ENCODE measurements around the gene NOS3.
"Not testable (repeated sequence)": the region's sequence is repeated elsewhere in the genome, so short reads cannot be mapped to it uniquely, and the experiment has no call there.

NOS3 gene

GRCh38 chr7:151005566-151005965, 14.7 kb downstream of the NOS3 start:
- no peak for DNase-seq

GRCh38 chr7:151006590-151007300, 15.9 kb downstream of the NOS3 start:
- DNase-seq: no peak

GRCh38 chr7:151007469-151007898, 16.7 kb downstream of the NOS3 start:
- DNase-seq: no peak

GRCh38 chr7:151008143-151008510, 17.3 kb downstream of the NOS3 start:
- DNase-seq: no peak

- peak; percentile 72 for DNase-seq
These were observed 17.9 kb downstream of the NOS3 start for GRCh38 chr7:151008511-151009323.

- no peak for DNase-seq
These were observed 18.7 kb downstream of the NOS3 start for GRCh38 chr7:151009327-151010036.

DNA sequence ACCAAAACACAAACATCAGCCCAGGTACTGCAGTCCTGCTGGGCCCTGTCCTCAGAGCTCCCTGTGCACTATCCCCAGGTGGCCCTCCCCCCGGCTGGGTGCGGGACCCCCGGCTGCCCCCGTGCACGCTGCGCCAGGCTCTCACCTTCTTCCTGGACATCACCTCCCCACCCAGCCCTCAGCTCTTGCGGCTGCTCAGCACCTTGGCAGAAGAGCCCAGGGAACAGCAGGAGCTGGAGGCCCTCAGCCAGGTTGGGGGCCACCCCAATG, 19.2 kb downstream of the NOS3 start:
- no peak for DNase-seq

DNA sequence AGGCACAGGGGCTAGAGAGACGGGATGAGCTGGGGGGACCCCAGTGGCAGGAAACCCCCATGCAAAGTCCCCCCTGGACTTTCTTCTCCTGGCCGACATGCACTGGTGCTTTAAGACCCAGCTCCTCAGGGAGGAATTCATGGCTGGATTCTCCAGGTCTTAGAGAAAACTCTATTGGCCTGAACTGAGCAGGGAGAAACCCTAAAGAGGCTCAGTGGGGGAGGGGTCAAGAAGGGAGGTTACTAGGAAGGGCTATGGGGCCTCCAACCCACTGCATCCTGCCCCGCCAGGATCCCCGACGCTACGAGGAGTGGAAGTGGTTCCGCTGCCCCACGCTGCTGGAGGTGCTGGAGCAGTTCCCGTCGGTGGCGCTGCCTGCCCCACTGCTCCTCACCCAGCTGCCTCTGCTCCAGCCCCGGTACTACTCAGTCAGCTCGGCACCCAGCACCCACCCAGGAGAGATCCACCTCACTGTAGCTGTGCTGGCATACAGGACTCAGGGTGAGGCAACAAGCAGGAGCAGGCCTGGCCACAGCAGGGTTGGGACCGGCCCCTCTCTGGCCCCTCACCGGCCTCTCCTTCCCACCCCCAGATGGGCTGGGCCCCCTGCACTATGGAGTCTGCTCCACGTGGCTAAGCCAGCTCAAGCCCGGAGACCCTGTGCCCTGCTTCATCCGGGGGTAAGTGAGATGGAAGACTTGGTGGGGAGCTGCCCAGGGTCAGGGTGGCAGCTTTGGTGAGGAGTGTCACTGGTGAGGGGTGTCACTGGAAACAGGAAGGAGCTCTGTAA, 19.7 kb downstream of the NOS3 start:
- peak; percentile 55 for DNase-seq

DNA sequence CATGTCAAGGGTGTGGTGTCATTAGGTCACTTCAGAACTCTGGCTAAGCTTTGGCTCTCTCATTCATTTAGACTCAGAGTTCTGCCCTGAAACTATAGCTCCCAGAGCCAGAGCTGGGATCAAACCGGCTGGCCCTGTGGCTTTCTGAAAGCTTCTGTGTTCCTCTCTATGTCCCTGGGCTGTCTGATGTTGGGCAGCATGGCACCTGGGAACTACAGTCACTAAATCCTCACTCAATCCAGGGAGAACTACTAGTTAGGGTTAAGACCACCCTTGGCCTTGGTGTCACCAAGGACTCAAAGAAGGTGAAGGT, 20.2 kb downstream of the NOS3 start:
- DNase-seq: no peak

GRCh38 chr7:151011616-151012015, 20.8 kb downstream of the NOS3 start:
- not testable (repeated sequence) for DNase-seq

DNA sequence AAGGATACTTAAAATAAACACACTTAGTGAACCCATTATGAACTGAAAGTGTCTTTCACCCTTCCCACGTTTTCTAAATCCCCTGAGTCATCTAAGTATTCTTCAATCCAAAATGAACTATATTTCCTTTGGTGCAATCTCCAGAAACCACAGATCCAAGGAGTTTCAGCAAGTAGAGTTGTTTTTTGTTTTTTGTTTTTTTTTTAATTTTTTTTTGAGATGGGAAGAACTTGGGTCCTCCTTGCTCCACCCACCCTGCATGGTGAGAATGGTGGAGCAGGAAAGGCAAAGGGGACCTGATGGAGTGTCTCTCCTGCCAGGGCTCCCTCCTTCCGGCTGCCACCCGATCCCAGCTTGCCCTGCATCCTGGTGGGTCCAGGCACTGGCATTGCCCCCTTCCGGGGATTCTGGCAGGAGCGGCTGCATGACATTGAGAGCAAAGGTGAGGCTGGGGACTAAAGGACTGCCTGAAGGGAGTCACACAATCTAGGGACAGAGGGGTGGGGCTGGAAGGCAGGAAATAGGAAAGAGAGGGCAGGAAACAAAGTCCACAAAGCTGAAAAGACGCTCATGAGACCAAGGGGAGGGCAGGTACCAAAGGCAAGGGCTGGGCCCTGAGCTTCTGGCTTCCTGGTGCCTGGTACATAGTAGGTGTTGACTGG, 21.3 kb downstream of the NOS3 start:
- DNase-seq: no peak

GRCh38 chr7:151012911-151013347, 22.1 kb downstream of the NOS3 start:
- DNase-seq: peak; percentile 86

DNA sequence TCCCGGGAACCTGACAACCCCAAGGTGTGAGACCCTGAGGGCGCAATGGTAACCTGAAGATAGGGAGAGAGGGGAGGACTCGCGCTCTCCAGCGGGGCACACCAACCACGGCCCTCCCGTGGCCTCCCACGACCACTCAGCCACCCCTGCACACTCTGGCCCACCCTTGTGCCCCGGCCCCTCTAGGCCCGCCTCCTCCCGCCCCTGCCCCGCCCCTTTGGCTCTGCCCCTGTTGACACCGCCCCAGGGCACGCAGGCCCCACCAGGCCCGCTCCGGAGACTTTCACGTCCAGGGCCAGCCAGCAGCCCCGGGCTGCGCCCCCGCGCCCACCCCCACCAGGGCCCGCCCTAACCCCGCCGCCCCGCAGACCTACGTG, 22.5 kb downstream of the NOS3 start:
- no peak for DNase-seq

GRCh38 chr7:151013733-151014497, 23.1 kb downstream of the NOS3 start:
- peak; percentile 90 for DNase-seq

GRCh38 chr7:151014950-151015349, 24.1 kb downstream of the NOS3 start:
- DNase-seq: no peak

GRCh38 chr7:151015967-151016366, 25.1 kb downstream of the NOS3 start:
- no peak for DNase-seq

DNA sequence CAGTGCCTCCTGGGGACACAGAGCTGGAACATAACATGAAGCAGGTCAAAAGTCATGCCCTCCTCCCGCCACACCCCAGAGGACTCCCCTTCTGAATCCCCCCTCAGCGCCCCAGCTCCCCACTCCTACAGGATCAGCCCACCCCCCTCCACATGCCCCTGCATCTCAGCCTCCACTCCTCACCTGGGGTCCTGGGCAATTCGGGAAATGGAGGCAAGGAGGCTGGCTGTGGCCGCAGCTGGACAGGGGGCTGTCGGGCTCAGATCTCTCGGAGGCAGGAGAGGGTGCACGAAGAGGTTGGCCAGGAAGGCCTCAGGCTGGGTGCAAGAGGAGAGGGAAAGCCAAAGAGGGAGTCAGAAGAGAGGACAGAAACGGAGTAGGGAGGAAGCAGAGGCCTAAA, 25.7 kb downstream of the NOS3 start:
- DNase-seq: no peak

- DNase-seq: no peak
These were observed 26.1 kb downstream of the NOS3 start for GRCh38 chr7:151016942-151017341.

DNA sequence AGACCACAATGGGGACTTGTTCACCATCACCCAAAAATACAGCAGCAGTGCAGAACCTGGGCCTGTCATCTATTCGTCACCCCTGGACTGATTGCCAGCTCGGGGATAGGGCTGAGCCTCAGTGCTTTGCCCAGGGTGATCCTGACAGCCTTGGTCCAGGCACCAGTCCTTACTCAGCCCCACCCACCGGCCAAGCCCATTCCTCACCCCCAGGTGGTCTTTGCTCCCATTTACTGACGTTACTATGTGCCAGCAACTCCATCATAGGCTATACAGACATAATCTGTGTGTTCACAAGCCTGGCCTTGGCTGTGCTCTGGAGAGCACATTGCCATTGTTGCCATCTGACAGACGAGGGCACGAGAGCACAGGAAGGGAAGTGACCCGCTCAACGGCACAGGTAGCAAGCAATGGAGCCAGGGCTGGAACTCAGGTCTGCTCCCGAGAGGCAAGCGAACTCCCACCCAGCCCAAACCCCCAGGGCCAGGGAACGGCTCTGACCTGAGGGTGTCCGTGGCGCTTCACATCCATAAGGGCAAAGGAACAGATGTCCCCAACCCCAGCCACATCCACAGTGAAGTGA, 26.6 kb downstream of the NOS3 start:
- no peak for DNase-seq

- DNase-seq: peak; percentile 95
These were observed 27.2 kb downstream of the NOS3 start for GRCh38 chr7:151017953-151018420.

DNA sequence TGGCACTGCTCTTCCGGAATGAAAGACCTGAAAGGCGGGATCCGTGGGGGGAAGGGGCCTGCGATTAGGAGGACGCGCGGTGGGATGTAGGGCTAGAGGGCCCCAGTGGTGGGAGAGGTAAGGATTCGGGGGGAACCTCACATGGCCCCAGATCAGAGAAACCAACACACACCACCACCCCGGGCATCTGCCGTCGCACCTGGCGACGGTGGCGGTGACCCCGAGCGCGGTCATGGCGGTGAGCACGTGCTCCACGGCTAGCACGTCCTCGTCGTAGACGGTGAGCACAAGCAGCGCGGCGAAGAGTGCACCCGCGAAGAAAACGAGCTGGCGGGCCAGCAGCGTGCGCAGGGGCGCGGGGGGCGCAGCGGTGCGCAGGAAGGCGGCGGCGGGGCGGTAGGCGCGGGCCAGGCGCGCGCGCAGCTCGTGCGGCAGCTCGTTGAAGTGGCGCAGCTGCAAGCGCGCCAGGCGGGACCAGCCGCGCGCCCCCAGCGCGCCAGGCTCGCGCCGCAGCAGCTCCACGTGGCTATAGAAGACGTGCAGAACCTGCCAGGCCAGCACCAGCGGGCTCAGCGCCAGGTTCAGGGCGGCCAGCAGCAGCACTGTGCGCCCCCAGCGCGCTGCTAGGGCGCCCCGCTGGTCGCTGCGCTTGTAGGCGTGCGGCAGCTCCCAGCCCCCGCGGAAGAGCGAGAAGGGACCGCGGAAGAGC, 27.8 kb downstream of the NOS3 start:
- DNase-seq: peak; percentile 81

Data from retina (tissue), 1 donor.